OCI-LY1 (cell line): ENCODE data around the gene DNAAF3.
A peak's percentile ranks its signal among the peaks of the same experiment; 100 is the strongest.

Experiments
- H2AFZ ChIP-seq: fragments of 200-600 bp; sonication (generic), shearing (Covaris generic); 2 replicates; pipeline ENCODE4 v1.6.0; 2014; ENCODE audit warnings: antibody characterized with exemption, mild to moderate bottlenecking, low read length
- H3F3A ChIP-seq: fragments of 200-600 bp; sonication (generic), shearing (Covaris generic); 2 replicates; pipeline ENCODE4 v1.6.0; 2014; ENCODE audit warnings: mild to moderate bottlenecking, antibody characterized with exemption, low read length, moderate library complexity; ENCODE audit not compliant: insufficient read depth
- H3K27ac ChIP-seq: fragments of 200-600 bp; sonication (generic); 2 replicates; pipeline ENCODE4 v1.5.1; 2014; ENCODE audit warnings: low read length, mixed run types, mild to moderate bottlenecking, low read depth; ENCODE audit not compliant: poor library complexity, severe bottlenecking
- H3K27me3 ChIP-seq: fragments of 200-600 bp; sonication (generic); 2 replicates; pipeline ENCODE4 v1.6.0; 2014; ENCODE audit warnings: antibody characterized with exemption, mild to moderate bottlenecking, low read length, moderate library complexity; ENCODE audit not compliant: insufficient read depth
- H3K36me3 ChIP-seq: fragments of 200-600 bp; sonication (generic); 2 replicates; pipeline ENCODE4 v1.6.1; 2014; ENCODE audit warnings: mild to moderate bottlenecking, antibody characterized with exemption, low read length, moderate library complexity, mixed read lengths; ENCODE audit not compliant: insufficient read depth
- H3K4me1 ChIP-seq: fragments of 200-600 bp; sonication (generic); 2 replicates; pipeline ENCODE4 v1.5.1; 2014; ENCODE audit warnings: mild to moderate bottlenecking, low read length, moderate library complexity; ENCODE audit not compliant: insufficient read depth, severe bottlenecking
- H3K4me2 ChIP-seq: fragments of 200-600 bp; sonication (generic), shearing (Covaris generic); 2 replicates; pipeline ENCODE4 v1.6.1; 2014; ENCODE audit warnings: low read length
- H3K4me3 ChIP-seq: fragments of 200-600 bp; sonication (generic); 2 replicates; pipeline ENCODE4 v1.5.1; 2014; ENCODE audit warnings: low read length, low read depth, mild to moderate bottlenecking, mixed read lengths; ENCODE audit not compliant: poor library complexity, severe bottlenecking
- H3K79me2 ChIP-seq: fragments of 200-600 bp; shearing (Covaris generic); 2 replicates; pipeline ENCODE4 v1.6.1; 2016; ENCODE audit warnings: mixed run types, low read length, mixed read lengths; ENCODE audit not compliant: insufficient read depth
- H3K9ac ChIP-seq: fragments of 200-600 bp; sonication (generic), shearing (Covaris generic); 2 replicates; pipeline ENCODE4 v1.6.1; 2014; ENCODE audit warnings: mild to moderate bottlenecking, low read length, mixed read lengths
- H3K9me2 ChIP-seq: fragments of 200-600 bp; sonication (generic), shearing (Covaris generic); 2 replicates; pipeline ENCODE4 v1.6.1; 2014; ENCODE audit warnings: low read depth, mild to moderate bottlenecking, low read length, mixed read lengths
- H3K9me3 ChIP-seq: fragments of 200-600 bp; shearing (Covaris generic); 2 replicates; pipeline ENCODE4 v1.6.1; 2014; ENCODE audit warnings: low read length, mixed read lengths
- H4K20me1 ChIP-seq: fragments of 200-600 bp; sonication (generic), shearing (Covaris generic); 2 replicates; pipeline ENCODE4 v1.6.0; 2016; ENCODE audit warnings: mild to moderate bottlenecking, low read length; ENCODE audit not compliant: insufficient read depth
- CTCF ChIP-seq: fragments of 200-600 bp; sonication (generic), shearing (Covaris generic); IDR thresholded peaks from 2 replicates; pipeline ENCODE4 v1.5.1; 2017; ENCODE audit warnings: mild to moderate bottlenecking, antibody characterized with exemption, low read length, moderate library complexity, mixed read lengths
- EZH2 ChIP-seq: fragments of 200-600 bp; sonication (generic), shearing (Covaris generic); IDR thresholded peaks from 2 replicates; pipeline ENCODE4 v1.8.0; 2017; ENCODE audit warnings: borderline replicate concordance, mixed run types, mild to moderate bottlenecking, antibody characterized with exemption, low read length, moderate library complexity, mixed read lengths

The DNAAF3 gene

GRCh38 chr19:55147545-55148251 is 18.7 kb downstream of the DNAAF3 start:
- H3K9me3 ChIP-seq, result peaks cover 4% of the 10 kb centered on the region; the same call in 1 of the 2 replicates
- H3K36me3 ChIP-seq, result no peaks in the 10 kb centered on the region; the same call in 1 of the 2 replicates
- H3K9ac ChIP-seq, result no peak overlapping the region
- no peak overlapping the region for H3K27ac ChIP-seq
- H4K20me1 ChIP-seq, result no peaks in the 10 kb centered on the region
- no peak overlapping the region for H3K4me3 ChIP-seq
- H3K9me2 ChIP-seq, result no peaks in the 10 kb centered on the region
- peaks cover 4% of the 10 kb centered on the region for H3K4me1 ChIP-seq
- no peak overlapping the region for H3K4me2 ChIP-seq
- TF ChIP-seq EZH2 (no peak), CTCF (no peak)
- H3K79me2 ChIP-seq, result no peaks in the 10 kb centered on the region
- H2AFZ ChIP-seq, result no peak overlapping the region
- no peaks in the 10 kb centered on the region for H3F3A ChIP-seq
- no peaks in the 10 kb centered on the region for H3K27me3 ChIP-seq

- H3K36me3 ChIP-seq, result no peaks in the 10 kb centered on the region; the same call in 1 of the 2 replicates
- H3K4me3 ChIP-seq, result no peak overlapping the region
- H3F3A ChIP-seq, result no peaks in the 10 kb centered on the region
- no peaks in the 10 kb centered on the region for H4K20me1 ChIP-seq
- H3K9me2 ChIP-seq, result no peaks in the 10 kb centered on the region
- TF ChIP-seq CTCF (no peak), EZH2 (no peak)
- no peak overlapping the region for H3K4me2 ChIP-seq
- H3K4me1 ChIP-seq, result peaks cover 4% of the 10 kb centered on the region
- no peaks in the 10 kb centered on the region for H3K27me3 ChIP-seq
- H3K9ac ChIP-seq, result no peak overlapping the region
- no peaks in the 10 kb centered on the region for H3K79me2 ChIP-seq
- no peak overlapping the region for H3K27ac ChIP-seq
- no peak overlapping the region for H2AFZ ChIP-seq
- peaks cover 4% of the 10 kb centered on the region; the same call in 1 of the 2 replicates for H3K9me3 ChIP-seq
Measured at GRCh38 chr19:55146705-55147273, 19.6 kb downstream of the DNAAF3 start.

- Histone ChIP-seq H3K9me3 (no peaks in the 10 kb centered on the region), H3K9ac (no peak overlapping the region), H3K36me3 (no peaks in the 10 kb centered on the region), H3K9me2 (no peaks in the 10 kb centered on the region), H3K4me1 (peaks cover 4% of the 10 kb centered on the region), H3K4me3 (peak overlapping the region; percentile 38), H3F3A (no peaks in the 10 kb centered on the region), H3K79me2 (no peaks in the 10 kb centered on the region), H2AFZ (no peak overlapping the region), H3K27me3 (no peaks in the 10 kb centered on the region), H4K20me1 (no peaks in the 10 kb centered on the region), H3K27ac (no peak overlapping the region), H3K4me2 (peak overlapping the region; percentile 55)
- TF ChIP-seq EZH2, result no peak
- peak; percentile 76 for TF ChIP-seq CTCF
Measured at GRCh38 chr19:55146078-55146704, 20.2 kb downstream of the DNAAF3 start.
